ENCODE results near the gene PHOSPHO1. TPM values are rescaled to one million over a fixed set of nuclear protein-coding genes. Genes with fewer than 3 reads are reported as not detected.

PHOSPHO1 gene
- total RNA-seq, 4 donors from 2014 or later, result 1.0 to 3.7 (median 2.1) TPM; not detected in 1

GRCh38 chr17:49260011-49260816 is 29.6 kb upstream of the PHOSPHO1 start:
- ATAC-seq, result peak; percentile 75 to 84
- no peaks in the 10 kb centered on the region for H3K9me3 ChIP-seq
- no peaks in the 10 kb centered on the region for H3K27me3 ChIP-seq
- in situ Hi-C loops (cut with MboI; ENCODE audit: low sequenced_read_pairs in 4 of 4) (no loop called here), intact Hi-C loops (cut with DNase I; ENCODE audit: low total_unique reads) (no loop called here)
- no peaks in the 10 kb centered on the region for H3K36me3 ChIP-seq
- no peak for TF ChIP-seq CTCF (IDR thresholded peaks at IDR 0.05 in 4 of 5, conservative IDR thresholded peaks at IDR 0.05 in 1 of 5)
- peak; percentile 16 to 47 for TF ChIP-seq POLR2A (IDR thresholded peaks at IDR 0.05)
- H3K4me3 ChIP-seq, result peak overlapping the region; percentile 40 to 64 (median 58)
- peak overlapping the region; percentile 2 to 69 (median 66) for H3K27ac ChIP-seq
- peak; percentile 6 to 25 for DNase-seq
- peaks cover 0 to 7% of the 10 kb centered on the region in 2 donors for H3K4me1 ChIP-seq

GRCh38 chr17:49259663-49260010 is 29.1 kb upstream of the PHOSPHO1 start:
- no peak for DNase-seq
- peaks cover 0 to 7% of the 10 kb centered on the region in 2 donors for H3K4me1 ChIP-seq
- no peaks in the 10 kb centered on the region for H3K36me3 ChIP-seq
- TF ChIP-seq POLR2A (IDR thresholded peaks at IDR 0.05) (no peak), CTCF (IDR thresholded peaks at IDR 0.05 in 4 of 5, conservative IDR thresholded peaks at IDR 0.05 in 1 of 5) (no peak)
- H3K27me3 ChIP-seq, result no peaks in the 10 kb centered on the region
- peak overlapping the region; percentile 40 to 64 (median 58) for H3K4me3 ChIP-seq
- ATAC-seq, result peak in 1 of 2 donors; percentile 17
- no peaks in the 10 kb centered on the region for H3K9me3 ChIP-seq
- H3K27ac ChIP-seq, result peak overlapping the region; percentile 2 to 69 (median 66)
- in situ Hi-C loops (cut with MboI; ENCODE audit: low sequenced_read_pairs in 4 of 4) (no loop called here), intact Hi-C loops (cut with DNase I; ENCODE audit: low total_unique reads) (no loop called here)

GRCh38 chr17:49258394-49258793 is 27.8 kb upstream of the PHOSPHO1 start:
- intact Hi-C loops (cut with DNase I; ENCODE audit: low total_unique reads) (no loop called here), in situ Hi-C loops (cut with MboI; ENCODE audit: low sequenced_read_pairs in 4 of 4) (no loop called here)
- H3K4me1 ChIP-seq, result peaks cover 0 to 7% of the 10 kb centered on the region in 2 donors
- no peaks in the 10 kb centered on the region for H3K27me3 ChIP-seq
- TF ChIP-seq CTCF (IDR thresholded peaks at IDR 0.05 in 4 of 5, conservative IDR thresholded peaks at IDR 0.05 in 1 of 5) (no peak), POLR2A (IDR thresholded peaks at IDR 0.05) (no peak)
- H3K9me3 ChIP-seq, result no peaks in the 10 kb centered on the region
- no peak overlapping the region for H3K4me3 ChIP-seq
- no peaks in the 10 kb centered on the region for H3K36me3 ChIP-seq
- no peak for ATAC-seq
- DNase-seq, result no peak
- no peak overlapping the region for H3K27ac ChIP-seq

- DNase-seq (no peak), ATAC-seq (no peak)
- Histone ChIP-seq H3K27me3 (no peaks in the 10 kb centered on the region), H3K36me3 (no peaks in the 10 kb centered on the region), H3K27ac (no peak overlapping the region), H3K4me3 (no peak overlapping the region), H3K4me1 (no peaks in the 10 kb centered on the region), H3K9me3 (no peaks in the 10 kb centered on the region)
- in situ Hi-C loops (cut with MboI; ENCODE audit: low sequenced_read_pairs in 4 of 4) (no loop called here), intact Hi-C loops (cut with DNase I; ENCODE audit: low total_unique reads) (no loop called here)
- TF ChIP-seq POLR2A (IDR thresholded peaks at IDR 0.05) (no peak), CTCF (IDR thresholded peaks at IDR 0.05 in 4 of 5, conservative IDR thresholded peaks at IDR 0.05 in 1 of 5) (no peak)
Observed at GRCh38 chr17:49255125-49255524, 24.5 kb upstream of the PHOSPHO1 start.

Data from gastrocnemius medialis (tissue), 4 donors.